ENCODE measurements around the gene FMR1NB.

GRCh38 chrX:147945286-147945685, 35.9 kb upstream of the FMR1NB start:
- TF ChIP-seq ZNF277 (CRISPR knock-in tag; IDR thresholded peaks at IDR 0.05; ENCODE audit: borderline replicate concordance) (no peak), TAF1 (IDR thresholded peaks at IDR 0.05; ENCODE audit: control insufficient read depth, extremely low read depth, insufficient read depth, low read length, severe bottlenecking) (no peak), HINFP (tag; conservative IDR thresholded peaks at IDR 0.05; ENCODE audit: low read depth) (no peak), BMI1 (IDR thresholded peaks at IDR 0.05; ENCODE audit: low read length) (no peak), RBM25 (IDR thresholded peaks at IDR 0.05; ENCODE audit: low read depth, low read length, severe bottlenecking) (no peak), HDGF (IDR thresholded peaks at IDR 0.05) (no peak), BHLHE40 (IDR thresholded peaks at IDR 0.05; ENCODE audit: low read length) (no peak), CTCF (IDR thresholded peaks at IDR 0.05 in 2 of 3, conservative IDR thresholded peaks at IDR 0.05 in 1 of 3; ENCODE audit: insufficient read depth in 2 of 3, low read depth in 1 of 3, low read length in 3 of 3) (no peak), ERF (CRISPR knock-in tag; IDR thresholded peaks at IDR 0.05) (no peak), RFX5 (IDR thresholded peaks at IDR 0.05; ENCODE audit: low read depth, low read length) (no peak), ZKSCAN8 (CRISPR knock-in tag; IDR thresholded peaks at IDR 0.05) (no peak), NFXL1 (CRISPR knock-in tag; IDR thresholded peaks at IDR 0.05) (no peak), ZNF3 (CRISPR knock-in tag; IDR thresholded peaks at IDR 0.05) (no peak)
